Putamen (tissue), 1 donor: ENCODE data around the gene DDO.
A peak's percentile ranks its signal among the peaks of the same experiment; 100 is the strongest.
"Not testable (repeated sequence)": the region's sequence is repeated elsewhere in the genome, so short reads cannot be mapped to it uniquely, and the experiment has no call there.

Experiments used
- DNase-seq: peaks from one replicate; pipeline ENCODE4 v3.0.0-alpha.2; 2016; ENCODE audit warnings: low spot score

The DDO gene

DNA sequence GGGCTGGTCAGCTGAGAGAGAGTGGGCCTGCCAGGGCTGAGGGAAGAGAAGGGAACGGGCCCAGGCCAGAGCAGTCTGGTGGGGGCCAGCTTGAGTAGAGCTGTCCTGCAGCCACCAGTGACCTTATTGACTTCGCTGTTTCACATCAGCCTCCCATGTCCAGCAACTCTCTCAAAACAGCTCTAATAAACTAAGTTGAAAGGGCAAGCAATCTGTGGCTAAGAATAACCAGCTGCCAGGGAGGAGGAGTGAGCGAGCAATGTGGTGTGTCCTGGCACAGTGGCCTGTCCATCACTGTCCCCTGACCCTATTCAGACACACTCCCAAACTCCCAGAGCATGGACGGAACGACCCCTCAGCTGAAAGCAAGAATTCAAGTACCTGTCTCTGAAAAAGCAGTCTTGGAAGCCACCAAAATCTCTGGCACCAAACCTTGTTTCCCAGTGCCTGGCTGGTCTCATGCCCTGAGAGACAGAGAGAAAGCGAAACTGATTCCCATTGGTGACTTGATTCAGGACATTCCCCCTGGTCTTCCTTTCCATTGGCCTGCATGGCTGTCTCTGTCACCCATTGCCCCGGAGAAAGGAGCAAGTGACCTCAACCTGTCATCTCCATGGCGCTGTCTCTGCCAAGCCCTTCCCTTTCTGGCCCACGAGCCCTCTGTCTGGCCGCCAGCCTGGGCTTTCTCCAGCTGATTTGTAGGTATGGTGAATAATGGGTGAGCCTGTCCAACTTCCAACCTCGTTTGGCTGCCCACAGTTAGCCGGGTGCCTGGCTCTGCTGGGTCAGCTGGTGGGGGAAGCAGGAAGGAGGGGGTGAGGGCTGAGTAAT lies at the start of gene DDO:
Gene DDO (minus strand): TSS at position 490 of the 831 bp plus-strand sequence. CDS start 2,113 bp downstream, outside the sequence.
- peak; percentile 90 for DNase-seq

GRCh38 chr6:110462884-110463481 lies 47.6 kb upstream of the DDO start:
- DNase-seq: no peak

DNA sequence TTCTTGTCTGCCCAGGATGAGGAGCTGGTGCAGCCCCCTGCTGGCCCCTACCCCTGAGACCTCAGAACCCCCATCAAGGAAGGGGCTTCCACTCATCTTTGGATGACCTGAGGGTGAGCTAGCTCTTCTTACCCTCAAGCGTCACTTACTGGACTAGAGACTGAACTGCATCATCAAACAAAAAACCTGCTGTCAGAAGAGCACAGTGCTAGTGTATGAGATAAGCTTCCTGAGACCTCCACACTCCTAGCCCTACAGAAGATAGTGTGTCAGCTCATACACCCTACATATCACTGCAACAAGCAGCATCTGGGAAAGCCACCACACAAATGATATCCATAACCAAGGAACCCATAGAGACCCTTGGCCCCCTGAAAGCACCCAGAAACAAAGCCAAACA lies 46.0 kb upstream of the DDO start:
- no peak for DNase-seq

DNA sequence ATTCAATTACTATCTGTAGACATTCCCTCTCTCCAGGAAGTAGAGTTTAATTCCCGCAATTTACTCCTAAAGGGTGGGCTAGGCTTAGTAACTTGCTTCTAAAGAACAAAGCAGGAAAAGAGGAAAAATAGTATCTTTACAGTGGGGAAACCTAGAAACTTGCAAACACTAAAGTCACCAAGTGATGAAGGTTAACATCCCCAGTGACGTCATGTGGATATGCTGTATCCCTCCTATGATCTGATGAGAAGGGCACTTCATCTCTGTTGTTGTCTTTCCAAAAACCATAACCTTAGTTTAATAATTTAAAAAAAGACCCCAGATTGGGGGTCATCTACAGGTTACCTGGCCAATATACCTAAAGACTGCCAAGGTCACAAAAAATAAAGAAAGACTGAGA lies 43.8 kb upstream of the DDO start:
- no peak for DNase-seq

DNA sequence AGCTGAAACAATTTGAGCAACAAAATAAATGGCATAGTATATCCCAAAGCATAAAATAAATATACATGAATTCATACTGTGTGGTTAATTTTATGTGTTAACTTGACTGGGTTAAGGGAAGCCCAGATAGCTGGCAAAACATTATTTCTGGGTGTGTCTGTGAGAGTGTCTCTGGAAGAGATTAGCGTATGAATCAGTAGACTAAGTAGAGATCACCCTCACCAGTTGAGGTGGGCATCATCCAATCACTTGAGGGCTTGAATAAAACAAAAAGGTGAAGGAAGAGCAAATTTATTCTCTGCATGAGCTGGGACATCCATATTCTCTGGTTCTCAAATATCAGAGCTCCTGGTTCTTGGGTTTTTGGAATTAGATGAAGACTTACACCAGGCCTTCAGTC lies 43.1 kb upstream of the DDO start:
- no peak for DNase-seq

GRCh38 chr6:110457567-110458175 lies 42.3 kb upstream of the DDO start:
- not testable (repeated sequence) for DNase-seq

- no peak for DNase-seq
Observed at GRCh38 chr6:110456694-110457093, 41.3 kb upstream of the DDO start.

DNA sequence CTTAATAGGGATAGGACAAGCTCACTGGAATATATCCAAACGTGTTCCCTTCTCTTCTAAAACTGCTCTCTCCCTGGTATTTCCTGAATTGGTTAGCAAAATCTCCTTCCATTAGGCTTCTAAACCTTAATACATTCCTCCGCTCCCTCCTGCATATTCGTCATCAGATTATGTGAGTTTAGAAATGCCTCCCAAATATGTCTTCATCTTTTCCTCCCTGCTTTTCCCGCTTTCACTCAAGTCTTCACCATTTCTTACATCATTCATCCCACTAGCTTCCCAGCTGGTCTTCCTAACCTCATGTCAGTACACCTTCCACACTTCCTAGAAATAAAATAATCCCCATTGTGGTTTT lies 34.1 kb upstream of the DDO start:
- DNase-seq: no peak

DNA sequence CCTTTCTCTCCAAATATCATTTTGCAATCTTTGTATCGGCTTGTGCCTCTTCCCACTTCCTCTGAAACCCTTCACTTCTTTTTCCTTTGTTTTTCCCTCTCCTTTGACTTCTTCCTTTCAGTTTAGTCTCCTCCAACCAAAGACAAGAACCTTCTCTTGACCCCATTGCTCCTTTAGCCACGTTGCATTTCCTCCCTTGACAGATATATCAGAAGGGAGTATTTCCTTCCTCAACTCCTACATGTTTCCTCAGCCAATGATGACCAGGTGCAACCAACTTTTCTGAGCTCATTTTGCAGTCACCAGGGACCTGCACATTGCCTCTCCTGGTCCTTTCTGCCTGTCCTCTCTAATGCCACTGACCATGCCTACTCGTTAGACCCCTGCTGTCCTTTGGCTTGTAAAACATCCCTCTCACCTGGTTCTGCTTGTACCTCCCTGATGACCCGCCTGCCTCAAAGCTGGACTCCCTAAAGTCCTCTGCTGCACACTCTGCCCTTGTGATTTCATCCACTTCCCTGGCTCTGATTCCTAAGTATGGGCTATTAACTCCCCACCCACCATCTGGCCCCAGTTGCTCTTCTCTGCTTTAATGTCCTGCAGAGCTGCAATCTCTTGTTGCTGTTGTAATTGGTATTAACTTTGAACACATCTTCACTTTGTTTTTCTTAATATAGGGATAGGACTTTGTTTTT lies 33.6 kb upstream of the DDO start:
- no peak for DNase-seq

DNA sequence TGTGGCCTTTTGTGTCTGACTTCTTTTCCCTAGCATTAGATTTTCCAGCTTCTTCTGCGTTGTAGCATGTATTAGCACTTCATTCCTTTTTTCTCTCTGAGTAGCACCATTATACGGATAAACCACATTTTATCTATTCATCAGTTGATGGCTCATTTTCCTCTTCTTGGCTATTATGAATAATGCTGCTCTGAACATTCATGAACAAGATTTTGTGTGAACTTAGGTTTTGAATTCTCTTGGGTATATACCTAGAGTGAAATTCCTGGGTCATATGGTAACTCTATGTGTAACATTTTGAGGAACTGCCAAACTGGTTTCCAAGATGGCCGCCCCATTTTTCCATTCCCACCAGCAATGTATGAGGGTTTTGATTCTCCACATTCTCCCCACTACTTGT lies 32.4 kb upstream of the DDO start:
- no peak for DNase-seq

DNA sequence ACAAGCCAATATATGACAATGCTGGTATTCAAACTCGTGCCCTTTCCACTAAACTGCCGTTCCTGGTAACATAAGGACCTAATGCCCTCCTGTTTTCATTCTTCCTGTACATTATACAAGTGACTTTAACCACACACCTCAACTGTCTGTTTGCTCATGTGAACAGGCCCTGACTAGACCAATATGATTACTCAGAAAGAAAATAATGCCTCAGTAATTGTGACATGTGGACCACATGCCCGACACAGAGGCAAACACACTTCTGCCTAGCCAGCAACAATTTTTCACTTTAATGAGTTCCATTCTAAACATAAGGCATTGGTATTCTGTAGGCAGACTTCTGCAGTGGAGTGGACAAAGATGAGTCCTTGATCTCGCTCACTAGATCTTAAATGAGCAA lies 31.0 kb upstream of the DDO start:
- no peak for DNase-seq

- no peak for DNase-seq
Observed at GRCh38 chr6:110440026-110440425, 24.7 kb upstream of the DDO start.

- no peak for DNase-seq
Observed at GRCh38 chr6:110439356-110439755, 24.0 kb upstream of the DDO start.

DNA sequence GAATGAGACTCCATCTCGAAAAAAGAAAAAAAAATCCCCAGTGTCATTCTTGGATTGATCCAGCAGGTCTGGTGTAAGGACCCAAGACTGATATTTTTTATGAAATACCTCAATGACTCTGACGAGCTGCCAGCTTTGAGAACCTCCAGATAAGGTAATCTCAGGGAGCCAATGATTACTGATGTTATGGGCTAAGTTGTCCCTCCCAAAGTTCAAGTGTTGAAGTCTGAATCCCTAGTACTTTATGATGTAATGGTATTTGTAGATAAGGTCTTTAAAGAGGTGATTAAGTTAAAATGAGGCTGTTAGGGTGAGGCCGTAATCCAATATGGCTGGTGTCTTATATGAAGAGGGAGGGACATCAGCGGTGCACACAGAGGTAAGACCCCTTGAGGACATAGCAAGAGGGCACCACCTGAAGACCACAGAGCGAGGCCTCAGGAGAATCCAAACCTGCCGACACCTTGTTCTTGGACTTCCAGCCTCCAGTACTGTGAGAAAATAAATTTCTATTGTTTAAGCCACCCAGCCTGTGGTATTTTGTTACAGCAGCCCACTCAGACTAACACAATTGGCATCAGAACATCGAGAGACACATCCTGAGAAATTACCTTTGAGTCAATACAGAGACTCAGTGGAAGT lies 19.7 kb upstream of the DDO start:
- no peak for DNase-seq

- DNase-seq: no peak
Observed at GRCh38 chr6:110432285-110432900, 17.0 kb upstream of the DDO start.

GRCh38 chr6:110430741-110431140 lies 15.4 kb upstream of the DDO start:
- DNase-seq: no peak

DNA sequence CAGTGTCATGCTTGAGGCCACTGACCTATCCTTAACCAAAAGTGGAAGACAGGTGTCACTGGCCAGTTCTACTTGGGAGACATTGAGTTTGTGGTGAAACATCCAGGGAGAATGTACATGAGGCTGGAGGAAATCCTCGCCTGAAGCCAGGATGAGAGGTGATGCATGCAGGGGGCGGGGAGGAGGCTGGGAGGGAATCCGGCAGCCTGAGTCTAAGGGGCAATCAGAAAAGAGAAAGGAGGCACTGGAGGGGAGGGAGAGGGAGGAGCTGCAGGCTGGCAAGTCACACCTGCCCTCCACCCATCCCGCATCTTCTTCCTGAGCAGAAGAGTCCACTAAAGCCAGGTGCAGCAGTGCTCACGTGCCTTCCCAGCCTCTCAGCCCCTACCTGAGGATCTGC lies 14.9 kb upstream of the DDO start:
- DNase-seq: no peak

DNA sequence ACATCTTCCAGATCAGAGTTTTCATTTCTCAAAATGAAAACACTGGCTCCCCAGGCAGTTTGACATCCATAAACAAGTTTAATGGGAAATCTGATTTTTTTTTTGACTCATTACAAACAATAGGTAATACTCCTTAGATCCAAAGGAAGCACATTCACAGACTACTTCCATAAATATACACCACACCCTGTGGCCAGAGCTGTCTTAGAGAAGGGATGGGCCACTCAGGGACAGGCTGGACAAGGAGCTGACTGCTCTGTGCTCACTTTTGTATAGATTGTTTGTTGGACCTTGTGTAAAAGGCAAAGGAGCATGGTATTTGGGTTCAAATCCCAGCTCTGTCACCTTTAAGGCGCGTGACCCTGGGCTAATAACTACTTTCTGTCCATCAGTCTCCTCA lies 12.8 kb upstream of the DDO start:
- DNase-seq: no peak

DNA sequence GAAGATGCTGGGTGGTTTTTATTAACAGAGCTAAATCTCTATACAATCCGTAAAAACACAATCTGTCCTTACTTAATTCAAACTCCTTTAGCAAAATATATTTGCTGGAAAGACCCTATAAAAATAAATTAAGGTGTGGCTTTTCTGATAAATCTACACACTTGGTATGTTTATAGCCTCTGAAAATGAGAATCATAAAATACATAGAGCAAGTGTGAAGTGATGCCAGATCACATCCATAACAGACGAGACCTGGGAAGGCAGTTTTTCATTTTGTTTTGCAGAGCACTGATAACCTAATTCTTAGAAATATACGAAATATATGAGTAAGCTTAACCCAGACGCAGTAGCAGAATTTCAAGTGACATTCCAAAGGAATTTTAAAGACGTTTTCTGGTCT lies 10.4 kb upstream of the DDO start:
- no peak for DNase-seq

DNA sequence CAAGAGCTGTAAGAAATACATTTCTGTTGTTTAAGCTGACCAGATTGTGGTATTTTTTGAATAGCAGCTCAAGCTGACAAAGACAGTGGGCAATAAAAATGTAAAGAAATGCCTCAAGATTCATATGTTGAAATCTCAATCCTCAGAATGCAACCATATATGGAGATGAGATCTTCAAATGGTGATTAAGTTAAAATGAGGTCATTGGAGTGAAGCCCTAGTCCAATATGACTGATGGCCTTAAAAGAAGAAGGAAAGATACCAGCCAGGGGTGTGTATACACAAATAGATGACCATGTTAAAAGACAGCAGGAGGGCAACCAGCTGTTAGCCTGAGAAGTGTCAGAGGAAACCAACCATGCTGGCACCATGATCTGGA lies 7.1 kb upstream of the DDO start:
- DNase-seq: no peak

- DNase-seq: no peak
Observed at GRCh38 chr6:110421749-110422443, 6.5 kb upstream of the DDO start.
